H54 (cell line): Measurements from ENCODE around the gene GALC.
"Not testable (repeated sequence)": the region's sequence is repeated elsewhere in the genome, so short reads cannot be mapped to it uniquely, and the experiment has no call there.

Experiments
- DNase-seq: peaks from one replicate; pipeline ENCODE4 v3.0.0; 2011; ENCODE audit warnings: low spot score, mixed read lengths; ENCODE audit not compliant: insufficient read length
- FAIRE-seq: peaks from 3 replicates; lab custom pipeline; 2011; peaks lifted over from hg19 to GRCh38; lab: Jason Lieb, UNC
- POLR2A ChIP-seq: IDR thresholded peaks from 2 replicates; pipeline ENCODE4 v1.6.1; 2011; ENCODE audit warnings: low read depth, mild to moderate bottlenecking, low read length

Gene GALC

GRCh38 chr14:87992718-87993628 lies at the start of gene GALC:
Gene GALC (minus strand): TSS chr14:87993182. CDS start chr14:87993164, 18 bp downstream.
- FAIRE-seq (no peak), DNase-seq (no peak)
- no peak for TF ChIP-seq POLR2A

GRCh38 chr14:88040146-88040545 lies 47.2 kb upstream of the GALC start:
- TF ChIP-seq POLR2A, result no peak
- FAIRE-seq, result no peak
- no peak for DNase-seq

GRCh38 chr14:88039197-88039596 lies 46.2 kb upstream of the GALC start:
- no peak for TF ChIP-seq POLR2A
- FAIRE-seq, result no peak
- DNase-seq, result no peak

- TF ChIP-seq POLR2A, result no peak
- FAIRE-seq (no peak), DNase-seq (no peak)
Measured at GRCh38 chr14:88037325-88037724, 44.3 kb upstream of the GALC start.

GRCh38 chr14:88036422-88036821 lies 43.4 kb upstream of the GALC start:
- TF ChIP-seq POLR2A, result no peak
- DNase-seq (no peak), FAIRE-seq (no peak)

GRCh38 chr14:88034076-88034475 lies 41.1 kb upstream of the GALC start:
- no peak for TF ChIP-seq POLR2A
- no peak for FAIRE-seq
- no peak for DNase-seq

- FAIRE-seq (no peak), DNase-seq (no peak)
- TF ChIP-seq POLR2A, result no peak
Measured at GRCh38 chr14:88032373-88032772, 39.4 kb upstream of the GALC start.

GRCh38 chr14:88030892-88031291 lies 37.9 kb upstream of the GALC start:
- TF ChIP-seq POLR2A, result no peak
- FAIRE-seq (no peak), DNase-seq (no peak)

- FAIRE-seq, result no peak
Measured at GRCh38 chr14:88030079-88030478, 37.1 kb upstream of the GALC start.

GRCh38 chr14:88029500-88029899 lies 36.5 kb upstream of the GALC start:
- TF ChIP-seq POLR2A, result no peak
- DNase-seq (no peak), FAIRE-seq (no peak)

More at GRCh38 chr14:88030079-88030478, 37.1 kb upstream of the GALC start:
- TF ChIP-seq POLR2A, result no peak
- no peak for DNase-seq

GRCh38 chr14:88026890-88027289 lies 33.9 kb upstream of the GALC start:
- FAIRE-seq (no peak), DNase-seq (no peak)
- TF ChIP-seq POLR2A, result no peak

- no peak for TF ChIP-seq POLR2A
- DNase-seq (no peak), FAIRE-seq (no peak)
Measured at GRCh38 chr14:88025313-88025712, 32.3 kb upstream of the GALC start.

- not testable (repeated sequence) for DNase-seq, FAIRE-seq
Measured at GRCh38 chr14:88024252-88025086, 31.5 kb upstream of the GALC start.

- FAIRE-seq (no peak), DNase-seq (no peak)
- no peak for TF ChIP-seq POLR2A
Measured at GRCh38 chr14:88023658-88024187, 30.7 kb upstream of the GALC start.

GRCh38 chr14:88017535-88017934 lies 24.6 kb upstream of the GALC start:
- DNase-seq (no peak), FAIRE-seq (no peak)
- TF ChIP-seq POLR2A, result no peak
